ENCODE results near the gene DOCK1. TPM values are rescaled to one million over a fixed set of nuclear protein-coding genes. Genes with fewer than 3 reads are reported as not detected.

DOCK1 gene
- total RNA-seq, 2 donors from 2014 or later, result 52.9 to 76.7 TPM

- Histone ChIP-seq H3K4me1 (ENCODE audit: control insufficient read depth in 1 of 2, low read depth in 2 of 2) (no peaks in the 10 kb centered on the region), H3K9me3 (no peaks in the 10 kb centered on the region), H3K4me3 (no peak overlapping the region), H3K36me3 (peaks cover 32% of the 10 kb centered on the region), H3K27ac (no peak overlapping the region), H3K27me3 (replicated peaks; ENCODE audit: insufficient read depth) (no peaks in the 10 kb centered on the region)
- DNase-seq (ENCODE audit: low spot score) (no peak), ATAC-seq (ENCODE audit: insufficient number of reproducible peaks, low FRiP score, low read depth) (no peak)
- TF ChIP-seq, protein P1, sequence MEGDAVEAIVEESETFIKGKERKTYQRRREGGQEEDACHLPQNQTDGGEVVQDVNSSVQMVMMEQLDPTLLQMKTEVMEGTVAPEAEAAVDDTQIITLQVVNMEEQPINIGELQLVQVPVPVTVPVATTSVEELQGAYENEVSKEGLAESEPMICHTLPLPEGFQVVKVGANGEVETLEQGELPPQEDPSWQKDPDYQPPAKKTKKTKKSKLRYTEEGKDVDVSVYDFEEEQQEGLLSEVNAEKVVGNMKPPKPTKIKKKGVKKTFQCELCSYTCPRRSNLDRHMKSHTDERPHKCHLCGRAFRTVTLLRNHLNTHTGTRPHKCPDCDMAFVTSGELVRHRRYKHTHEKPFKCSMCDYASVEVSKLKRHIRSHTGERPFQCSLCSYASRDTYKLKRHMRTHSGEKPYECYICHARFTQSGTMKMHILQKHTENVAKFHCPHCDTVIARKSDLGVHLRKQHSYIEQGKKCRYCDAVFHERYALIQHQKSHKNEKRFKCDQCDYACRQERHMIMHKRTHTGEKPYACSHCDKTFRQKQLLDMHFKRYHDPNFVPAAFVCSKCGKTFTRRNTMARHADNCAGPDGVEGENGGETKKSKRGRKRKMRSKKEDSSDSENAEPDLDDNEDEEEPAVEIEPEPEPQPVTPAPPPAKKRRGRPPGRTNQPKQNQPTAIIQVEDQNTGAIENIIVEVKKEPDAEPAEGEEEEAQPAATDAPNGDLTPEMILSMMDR (IDR thresholded peaks at IDR 0.05), result no peak
These were observed 509.9 kb downstream of the DOCK1 start for GRCh38 chr10:127415116-127415515.

DNA sequence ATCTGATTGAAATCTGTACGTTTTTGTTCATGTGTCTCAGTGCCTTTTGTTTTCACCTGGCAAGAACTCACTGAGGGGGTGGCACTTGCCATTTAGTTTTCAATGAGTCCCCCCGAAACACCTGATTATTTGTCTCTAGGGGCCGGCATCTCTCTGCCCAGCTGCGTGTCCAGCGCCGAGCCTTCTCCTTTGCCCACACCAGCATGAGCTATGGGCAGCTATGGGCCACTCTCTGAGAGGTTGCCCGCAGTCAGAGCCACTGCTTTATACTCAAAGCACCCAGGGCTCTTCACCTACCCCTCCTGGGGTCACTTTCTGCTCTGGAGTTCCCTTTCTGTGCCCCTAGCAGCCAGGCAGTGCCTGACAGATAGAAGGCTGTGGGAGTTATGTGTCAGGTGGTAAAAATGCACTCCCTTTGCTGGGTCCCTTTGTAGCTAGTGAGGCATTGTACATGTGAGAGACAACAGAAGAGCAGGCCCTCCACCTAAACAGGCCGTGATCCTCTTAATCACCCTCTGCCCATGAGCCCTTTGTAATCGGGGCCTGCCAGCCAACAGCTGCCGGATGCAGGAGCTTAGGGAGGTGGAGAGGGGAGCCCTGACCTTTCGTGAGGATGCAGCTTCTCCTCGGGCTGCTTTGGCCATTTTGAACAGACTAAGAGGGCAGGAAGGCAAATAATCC lies 510.8 kb downstream of the DOCK1 start:
- TF ChIP-seq, protein P1 (IDR thresholded peaks at IDR 0.05), result no peak
- H3K4me1 ChIP-seq (ENCODE audit: control insufficient read depth in 1 of 2, low read depth in 2 of 2), result no peaks in the 10 kb centered on the region
- H3K27me3 ChIP-seq (replicated peaks; ENCODE audit: insufficient read depth), result no peaks in the 10 kb centered on the region
- H3K36me3 ChIP-seq, result peaks cover 30% of the 10 kb centered on the region
- no peak for ATAC-seq (ENCODE audit: insufficient number of reproducible peaks, low FRiP score, low read depth)
- H3K9me3 ChIP-seq, result no peaks in the 10 kb centered on the region
- H3K4me3 ChIP-seq, result no peak overlapping the region
- no peak for DNase-seq (ENCODE audit: low spot score)
- H3K27ac ChIP-seq, result no peak overlapping the region

GRCh38 chr10:127417031-127417430 lies 511.8 kb downstream of the DOCK1 start:
- DNase-seq (ENCODE audit: low spot score) (no peak), ATAC-seq (ENCODE audit: insufficient number of reproducible peaks, low FRiP score, low read depth) (no peak)
- Histone ChIP-seq H3K4me3 (no peak overlapping the region), H3K36me3 (peaks cover 25% of the 10 kb centered on the region), H3K27ac (no peak overlapping the region), H3K9me3 (no peaks in the 10 kb centered on the region), H3K27me3 (replicated peaks; ENCODE audit: insufficient read depth) (no peaks in the 10 kb centered on the region), H3K4me1 (ENCODE audit: control insufficient read depth in 1 of 2, low read depth in 2 of 2) (no peaks in the 10 kb centered on the region)
- TF ChIP-seq, protein P1 (IDR thresholded peaks at IDR 0.05), result no peak

DNA sequence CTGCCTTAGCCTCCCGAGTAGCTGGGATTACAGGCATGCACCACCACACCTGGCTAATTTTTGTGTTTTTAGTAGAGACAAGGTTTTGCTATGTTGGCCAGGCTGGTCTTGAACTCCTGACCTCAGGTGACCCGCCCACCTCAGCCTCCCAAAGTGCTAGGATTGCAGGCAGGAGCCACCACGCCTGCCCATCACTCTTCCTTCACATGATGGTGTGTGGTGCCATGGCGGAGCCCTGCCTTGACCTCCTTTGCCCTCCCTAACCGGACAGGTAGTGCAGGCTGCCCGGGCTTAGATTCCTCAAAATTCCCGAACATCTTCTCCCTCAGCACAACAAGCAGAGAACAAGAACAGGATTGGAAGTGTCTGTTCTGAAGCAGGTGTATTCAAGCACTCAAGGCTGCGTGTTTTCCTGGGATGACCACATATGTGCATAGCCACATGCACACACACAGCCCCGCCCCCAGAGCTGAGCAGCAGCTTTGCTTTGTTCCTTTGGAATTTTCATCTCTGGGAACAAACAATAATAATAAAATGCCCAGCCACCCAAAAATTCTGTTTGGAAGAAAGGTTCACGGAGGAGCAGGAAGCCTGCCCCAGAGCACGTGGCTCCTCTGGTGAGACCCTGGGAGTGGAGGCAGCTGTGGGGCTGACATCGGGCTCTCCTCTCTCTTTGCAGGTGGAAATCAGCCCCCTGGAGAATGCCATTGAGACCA lies 512.6 kb downstream of the DOCK1 start:
- H3K4me1 ChIP-seq (ENCODE audit: control insufficient read depth in 1 of 2, low read depth in 2 of 2), result no peaks in the 10 kb centered on the region
- DNase-seq (ENCODE audit: low spot score), result no peak
- H3K27ac ChIP-seq, result no peak overlapping the region
- TF ChIP-seq, protein P1 (IDR thresholded peaks at IDR 0.05), result no peak
- no peaks in the 10 kb centered on the region for H3K9me3 ChIP-seq
- peaks cover 25% of the 10 kb centered on the region for H3K36me3 ChIP-seq
- H3K27me3 ChIP-seq (replicated peaks; ENCODE audit: insufficient read depth), result no peaks in the 10 kb centered on the region
- ATAC-seq (ENCODE audit: insufficient number of reproducible peaks, low FRiP score, low read depth), result no peak
- no peak overlapping the region for H3K4me3 ChIP-seq

GRCh38 chr10:127418536-127419168 lies 513.4 kb downstream of the DOCK1 start:
- no peaks in the 10 kb centered on the region for H3K27me3 ChIP-seq (replicated peaks; ENCODE audit: insufficient read depth)
- H3K4me1 ChIP-seq (ENCODE audit: control insufficient read depth in 1 of 2, low read depth in 2 of 2), result no peaks in the 10 kb centered on the region
- H3K4me3 ChIP-seq, result no peak overlapping the region
- DNase-seq (ENCODE audit: low spot score) (no peak), ATAC-seq (ENCODE audit: insufficient number of reproducible peaks, low FRiP score, low read depth) (no peak)
- H3K9me3 ChIP-seq, result no peaks in the 10 kb centered on the region
- H3K36me3 ChIP-seq, result peaks cover 25% of the 10 kb centered on the region
- no peak overlapping the region for H3K27ac ChIP-seq
- TF ChIP-seq, protein P1 (IDR thresholded peaks at IDR 0.05), result no peak
